Measurements from ENCODE around the gene POPDC3. TPM values are rescaled to one million over a fixed set of nuclear protein-coding genes. Genes with fewer than 3 reads are reported as not detected.
"Not testable (repeated sequence)": the region's sequence is repeated elsewhere in the genome, so short reads cannot be mapped to it uniquely, and the experiment has no call there.

Gene POPDC3
- total and polyA plus RNA-seq, 2 donors (not counting 1 experiment from before 2014, with no cell fraction given) = not detected

DNA sequence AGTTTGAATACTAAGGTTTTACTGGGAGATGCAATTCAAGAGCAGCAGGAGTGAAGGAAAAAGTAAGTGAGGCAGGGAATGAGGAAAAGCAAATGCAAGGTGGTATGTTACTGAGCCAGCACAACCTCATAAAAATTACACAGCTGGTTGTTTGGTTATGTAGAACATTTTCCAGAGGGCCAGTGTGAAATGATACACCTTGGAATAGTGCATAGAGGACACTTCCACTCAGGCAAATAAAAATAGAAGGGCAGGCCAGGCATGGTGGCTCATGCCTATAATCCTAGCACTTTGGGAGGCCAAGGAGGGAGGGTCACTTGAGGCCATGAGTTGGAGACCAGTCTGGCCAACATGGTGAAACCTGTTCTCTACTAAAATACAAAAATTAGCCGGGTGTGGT, 43.4 kb upstream of the POPDC3 start:
- H3K79me2 ChIP-seq (ENCODE audit: control insufficient read depth, insufficient read depth, low read length) = no peaks in the 10 kb centered on the region
- H3K9ac ChIP-seq (ENCODE audit: low read length) = no peak overlapping the region
- Mint-ChIP-seq H3K27me3 (peaks cover 4% of the 10 kb centered on the region), H3K4me3 (no peak overlapping the region), H3K4me1 (no peaks in the 10 kb centered on the region), H3K9me3 (ENCODE audit: insufficient read depth) (no peaks in the 10 kb centered on the region), H3K27ac (no peak overlapping the region)
- CTCF ChIA-PET = no interaction called here
- ATAC-seq (ENCODE audit: low read depth) (no peak), DNase-seq (no peak)
- no peaks in the 10 kb centered on the region for H3K27me3 ChIP-seq (replicated peaks in 1 of 4; ENCODE audit: control extremely low read depth in 1 of 4, control insufficient read depth in 3 of 4, insufficient read depth in 4 of 4, low read length in 3 of 4)
- POLR2A ChIA-PET = no interaction called here
- no CpG with 5 or more reads among the region's 1 CpG for WGBS (ENCODE audit: insufficient coverage)
- H3K9me3 ChIP-seq (ENCODE audit: control extremely low read depth in 1 of 3, control insufficient read depth in 2 of 3, insufficient read depth in 1 of 3, low read length in 2 of 3) = no peaks in the 10 kb centered on the region
- no peak for TF ChIP-seq EZH2 (IDR thresholded peaks at IDR 0.05; ENCODE audit: borderline replicate concordance, insufficient read depth, low read depth, low read length, poor library complexity, severe bottlenecking)
- TF ChIP-seq, protein P1, sequence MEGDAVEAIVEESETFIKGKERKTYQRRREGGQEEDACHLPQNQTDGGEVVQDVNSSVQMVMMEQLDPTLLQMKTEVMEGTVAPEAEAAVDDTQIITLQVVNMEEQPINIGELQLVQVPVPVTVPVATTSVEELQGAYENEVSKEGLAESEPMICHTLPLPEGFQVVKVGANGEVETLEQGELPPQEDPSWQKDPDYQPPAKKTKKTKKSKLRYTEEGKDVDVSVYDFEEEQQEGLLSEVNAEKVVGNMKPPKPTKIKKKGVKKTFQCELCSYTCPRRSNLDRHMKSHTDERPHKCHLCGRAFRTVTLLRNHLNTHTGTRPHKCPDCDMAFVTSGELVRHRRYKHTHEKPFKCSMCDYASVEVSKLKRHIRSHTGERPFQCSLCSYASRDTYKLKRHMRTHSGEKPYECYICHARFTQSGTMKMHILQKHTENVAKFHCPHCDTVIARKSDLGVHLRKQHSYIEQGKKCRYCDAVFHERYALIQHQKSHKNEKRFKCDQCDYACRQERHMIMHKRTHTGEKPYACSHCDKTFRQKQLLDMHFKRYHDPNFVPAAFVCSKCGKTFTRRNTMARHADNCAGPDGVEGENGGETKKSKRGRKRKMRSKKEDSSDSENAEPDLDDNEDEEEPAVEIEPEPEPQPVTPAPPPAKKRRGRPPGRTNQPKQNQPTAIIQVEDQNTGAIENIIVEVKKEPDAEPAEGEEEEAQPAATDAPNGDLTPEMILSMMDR (IDR thresholded peaks at IDR 0.05) = no peak
- H3K36me3 ChIP-seq (replicated peaks in 1 of 2; ENCODE audit: control extremely low read depth in 1 of 2, control insufficient read depth in 1 of 2, extremely low read depth in 1 of 2, insufficient read depth in 2 of 2, low read length in 1 of 2) = no peaks in the 10 kb centered on the region
- no peak overlapping the region for H2AFZ ChIP-seq (ENCODE audit: insufficient read depth, low read depth, low read length, poor library complexity, severe bottlenecking)
- H3K4me3 ChIP-seq (ENCODE audit: control extremely low read depth in 1 of 5, extremely low read depth in 1 of 5, insufficient read depth in 1 of 5, low read depth in 2 of 5, low read length in 4 of 5) = no peak overlapping the region
- H3K27ac ChIP-seq (ENCODE audit: low read length in 2 of 2) = no peak overlapping the region
- intact Hi-C loops (cut with micrococcal nuclease) = no loop called here
- no peaks in the 10 kb centered on the region for H4K20me1 ChIP-seq (ENCODE audit: control insufficient read depth, insufficient read depth, low read length, poor library complexity, severe bottlenecking)
- H3K4me2 ChIP-seq (replicated peaks; ENCODE audit: low read depth, low read length, poor library complexity, severe bottlenecking) = no peak overlapping the region
- H3K4me1 ChIP-seq (ENCODE audit: control insufficient read depth in 2 of 2, insufficient read depth in 2 of 2, low read length in 2 of 2) = no peaks in the 10 kb centered on the region

DNA sequence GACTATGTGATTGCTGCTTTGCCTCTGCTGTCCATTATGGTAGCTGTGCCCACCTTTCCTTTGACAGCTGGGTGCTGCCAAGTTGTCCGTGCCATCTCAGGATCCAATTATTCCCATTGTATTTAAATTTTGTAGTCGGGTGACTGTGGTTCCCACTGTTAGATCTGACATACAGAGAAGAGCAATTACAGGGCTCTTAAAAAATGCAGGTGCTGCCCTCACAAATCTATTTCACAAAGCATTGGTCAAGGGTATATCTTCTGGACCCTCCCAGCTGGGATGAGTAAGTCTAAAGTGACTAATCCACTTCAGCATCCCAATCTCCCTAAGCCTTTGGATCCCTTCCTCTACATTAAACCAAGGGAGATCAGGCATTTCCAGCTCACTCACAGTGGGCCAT, 41.4 kb upstream of the POPDC3 start:
- ATAC-seq (ENCODE audit: low read depth); H3K4me3 Mint-ChIP-seq; H3K27ac ChIP-seq (ENCODE audit: low read length in 2 of 2); DNase-seq; H3K9me3 Mint-ChIP-seq (ENCODE audit: insufficient read depth); POLR2A ChIA-PET; H3K36me3 ChIP-seq (replicated peaks in 1 of 2; ENCODE audit: control extremely low read depth in 1 of 2, control insufficient read depth in 1 of 2, extremely low read depth in 1 of 2, insufficient read depth in 2 of 2, low read length in 1 of 2); H4K20me1 ChIP-seq (ENCODE audit: control insufficient read depth, insufficient read depth, low read length, poor library complexity, severe bottlenecking); H3K9ac ChIP-seq (ENCODE audit: low read length); CTCF ChIA-PET; H3K4me3 ChIP-seq (ENCODE audit: control extremely low read depth in 1 of 5, extremely low read depth in 1 of 5, insufficient read depth in 1 of 5, low read depth in 2 of 5, low read length in 4 of 5); H2AFZ ChIP-seq (ENCODE audit: insufficient read depth, low read depth, low read length, poor library complexity, severe bottlenecking); H3K27me3 Mint-ChIP-seq; intact Hi-C loops (cut with micrococcal nuclease); H3K4me2 ChIP-seq (replicated peaks; ENCODE audit: low read depth, low read length, poor library complexity, severe bottlenecking); H3K4me1 ChIP-seq (ENCODE audit: control insufficient read depth in 2 of 2, insufficient read depth in 2 of 2, low read length in 2 of 2); H3K79me2 ChIP-seq (ENCODE audit: control insufficient read depth, insufficient read depth, low read length); H3K27me3 ChIP-seq (replicated peaks in 1 of 4; ENCODE audit: control extremely low read depth in 1 of 4, control insufficient read depth in 3 of 4, insufficient read depth in 4 of 4, low read length in 3 of 4); H3K27ac Mint-ChIP-seq; H3K4me1 Mint-ChIP-seq; H3K9me3 ChIP-seq (ENCODE audit: control extremely low read depth in 1 of 3, control insufficient read depth in 2 of 3, insufficient read depth in 1 of 3, low read length in 2 of 3): not testable (repeated sequence)
- no CpG with 5 or more reads among the region's 2 CpGs for WGBS (ENCODE audit: insufficient coverage)
